CD4-positive, alpha-beta T cell treated with Interferon gamma for 1 hour (primary cell): ENCODE data around the gene SS18L1.

Experiments
- DNase-seq: peaks from one replicate; pipeline ENCODE4 v3.0.0-alpha.2; 2020

Gene SS18L1

DNA sequence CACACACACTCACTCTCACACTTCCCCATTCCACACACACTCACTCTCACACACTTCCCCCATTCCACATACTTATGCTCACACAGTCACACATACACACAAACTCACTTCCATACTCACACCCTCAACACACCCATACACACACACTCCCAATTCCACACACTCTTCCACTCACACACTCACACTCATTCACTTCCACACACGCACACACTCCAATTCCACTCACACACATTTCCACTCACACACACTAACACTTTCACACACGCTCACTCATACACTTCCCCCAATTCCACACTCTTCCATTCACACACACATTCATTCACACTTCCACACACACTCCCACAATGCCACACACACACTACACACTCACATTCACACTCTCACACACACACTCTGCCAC is 86.7 kb downstream of the SS18L1 start:
- DNase-seq = no peak

DNA sequence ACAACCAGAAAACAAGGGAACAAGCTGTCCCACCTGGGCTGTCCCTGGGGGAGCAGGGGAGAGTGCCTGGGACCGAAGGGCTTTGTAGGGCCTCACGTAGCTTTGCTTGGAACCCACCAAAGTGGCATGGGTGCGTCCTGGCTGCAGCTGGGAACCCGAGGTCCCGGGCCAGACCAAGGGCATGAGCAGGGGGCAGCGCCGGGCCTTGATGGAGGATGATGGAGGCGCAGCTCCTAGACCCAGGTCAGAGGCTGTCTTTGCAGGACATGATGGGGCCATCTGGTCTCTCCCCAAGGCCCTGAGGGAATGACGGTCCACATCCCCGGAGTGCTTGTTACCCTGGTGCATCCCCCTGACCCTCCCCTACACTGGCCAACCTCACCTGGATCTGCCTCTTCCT is 87.1 kb downstream of the SS18L1 start:
- no peak for DNase-seq

DNA sequence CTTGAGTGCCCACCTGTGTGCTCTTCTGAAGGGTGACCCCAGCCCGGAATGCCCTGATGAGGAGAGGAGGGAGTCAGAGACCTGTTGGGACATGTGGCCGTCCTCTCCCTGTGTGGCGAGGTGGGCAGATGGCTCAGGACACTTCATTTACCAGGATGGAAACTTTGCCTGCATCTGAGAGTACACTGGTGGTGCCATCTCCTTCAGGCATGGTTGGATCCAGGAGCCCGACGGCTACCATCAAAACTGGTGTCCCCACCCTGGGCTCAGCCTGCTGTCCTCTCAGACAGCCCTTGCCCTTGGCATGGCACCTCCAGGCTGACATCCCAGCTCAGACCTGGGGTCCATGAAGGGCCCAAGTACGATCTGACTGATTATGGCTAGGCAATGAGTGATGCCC is 87.7 kb downstream of the SS18L1 start:
- DNase-seq = no peak
